ENCODE measurements around the gene NANOG.
"Not testable (repeated sequence)": the region's sequence is repeated elsewhere in the genome, so short reads cannot be mapped to it uniquely, and the experiment has no call there.

The NANOG gene

DNA sequence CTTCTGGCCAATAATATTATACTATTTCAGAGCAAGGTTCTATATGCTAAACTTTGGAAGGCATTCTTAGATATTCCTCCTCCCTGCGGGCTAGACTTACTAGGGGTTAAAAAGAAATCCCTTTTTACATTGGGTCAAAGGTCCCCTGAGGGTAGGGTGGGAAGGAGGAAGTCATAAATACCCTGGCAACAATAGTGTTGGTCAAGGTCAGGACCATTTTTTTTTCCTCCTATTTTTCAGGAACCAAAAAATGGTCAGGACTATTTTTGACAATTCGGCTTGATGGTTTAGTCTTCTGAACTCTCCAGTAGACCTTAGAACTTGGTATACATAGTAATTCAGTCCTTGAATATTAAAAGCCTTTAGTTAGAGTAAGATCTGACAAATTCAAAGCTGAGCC is 4.5 kb upstream of the NANOG start:
- DNase-seq: no peak
- H3K27ac ChIP-seq: no peak overlapping the region

DNA sequence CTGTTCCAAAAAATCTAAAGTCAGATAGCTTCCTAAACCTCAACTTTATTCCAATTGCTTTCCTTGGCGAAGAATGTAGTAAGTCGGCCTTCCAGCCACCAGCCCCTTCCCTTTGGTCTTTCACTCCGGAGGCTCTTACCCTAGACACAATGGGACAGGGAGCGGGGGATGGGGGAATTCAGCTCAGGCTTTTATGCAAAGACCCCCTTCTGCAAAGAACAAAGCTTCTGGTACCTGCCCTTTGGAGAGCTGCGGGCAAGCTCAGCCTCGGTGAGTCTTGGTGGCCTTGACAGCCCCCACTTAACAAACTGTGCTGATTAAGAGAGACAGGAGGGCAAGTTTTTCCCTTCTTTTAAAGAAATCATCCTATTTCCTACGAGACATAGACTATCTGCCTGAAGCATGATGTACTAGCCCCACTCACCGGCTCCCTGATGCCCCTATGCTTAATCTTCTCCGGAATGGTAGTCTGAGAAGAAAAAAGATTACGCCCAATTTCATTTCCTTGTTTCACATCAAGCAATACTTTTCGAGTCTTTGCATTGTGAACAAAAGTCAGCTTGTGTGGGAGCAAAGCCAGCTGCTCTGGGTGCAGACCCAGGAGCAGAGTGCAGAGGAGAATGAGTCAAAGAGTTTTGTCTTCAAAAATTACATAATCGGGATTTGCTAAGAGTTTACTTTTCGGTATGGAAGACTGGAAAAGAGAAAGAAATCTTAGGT is 1.5 kb upstream of the NANOG start:
- H3K27ac ChIP-seq: no peak overlapping the region
- H3K27me3 ChIP-seq: peaks cover 0 to 6% of the 10 kb centered on the region in 2 donors
- no peaks in the 10 kb centered on the region for H3K9me3 ChIP-seq
- DNase-seq: no peak
- TF ChIP-seq CTCF (IDR thresholded peaks at IDR 0.05): no peak
- intact Hi-C loops (cut with DNase I; ENCODE audit: low total_unique reads): no loop called here
- H3K4me1 ChIP-seq: no peaks in the 10 kb centered on the region
- no peaks in the 10 kb centered on the region for H3K36me3 ChIP-seq
- no peak overlapping the region for H3K4me3 ChIP-seq

More for the DNA sequence above, 4.5 kb upstream of the NANOG start:
- intact Hi-C loops (cut with DNase I; ENCODE audit: low total_unique reads): no loop called here
- Histone ChIP-seq H3K27me3 (peaks cover 0 to 6% of the 10 kb centered on the region in 2 donors), H3K4me3 (no peak overlapping the region), H3K36me3 (no peaks in the 10 kb centered on the region), H3K9me3 (no peaks in the 10 kb centered on the region), H3K4me1 (no peaks in the 10 kb centered on the region)
- TF ChIP-seq CTCF (IDR thresholded peaks at IDR 0.05): no peak

- H3K4me3 ChIP-seq: no peak overlapping the region
- no peak for DNase-seq
- H3K9me3 ChIP-seq: no peaks in the 10 kb centered on the region
- intact Hi-C loops (cut with DNase I; ENCODE audit: low total_unique reads): no loop called here
- TF ChIP-seq CTCF (IDR thresholded peaks at IDR 0.05): no peak
- no peaks in the 10 kb centered on the region for H3K4me1 ChIP-seq
- peaks cover 0 to 6% of the 10 kb centered on the region in 2 donors for H3K27me3 ChIP-seq
- no peak overlapping the region for H3K27ac ChIP-seq
- no peaks in the 10 kb centered on the region for H3K36me3 ChIP-seq
Observed at GRCh38 chr12:7788294-7788660, 925 bp upstream of the NANOG start.

GRCh38 chr12:7793211-7793610 is 4.0 kb downstream of the NANOG start:
- Histone ChIP-seq H3K9me3 (no peaks in the 10 kb centered on the region), H3K27ac (no peak overlapping the region), H3K4me3 (no peak overlapping the region), H3K27me3 (no peaks in the 10 kb centered on the region), H3K36me3 (no peaks in the 10 kb centered on the region), H3K4me1 (no peaks in the 10 kb centered on the region)
- intact Hi-C loops (cut with DNase I; ENCODE audit: low total_unique reads): no loop called here
- TF ChIP-seq CTCF (IDR thresholded peaks at IDR 0.05): no peak
- no peak for DNase-seq

DNA sequence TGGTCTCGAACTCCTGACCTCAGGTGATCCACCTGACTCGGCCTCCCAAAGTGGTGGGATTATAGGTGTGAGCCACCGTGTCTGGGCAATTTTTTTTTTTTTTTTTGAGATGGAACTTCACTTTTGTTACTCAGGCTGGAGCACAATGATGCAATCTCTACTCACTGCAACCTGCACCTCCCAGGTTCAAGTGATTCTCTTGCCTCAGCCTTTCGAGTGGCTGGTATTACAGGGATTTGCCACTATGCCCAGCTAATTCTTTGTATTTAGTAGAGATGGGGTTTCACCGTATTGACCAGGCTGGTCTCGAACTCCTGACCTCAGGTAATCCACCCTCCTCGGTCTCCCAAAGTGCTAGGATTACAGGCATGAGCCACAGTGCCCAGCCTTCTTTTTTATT is 8.1 kb downstream of the NANOG start:
- DNase-seq; H3K4me1 ChIP-seq; H3K27ac ChIP-seq; H3K27me3 ChIP-seq; H3K9me3 ChIP-seq; intact Hi-C loops (cut with DNase I; ENCODE audit: low total_unique reads); H3K36me3 ChIP-seq; H3K4me3 ChIP-seq: not testable (repeated sequence)

DNA sequence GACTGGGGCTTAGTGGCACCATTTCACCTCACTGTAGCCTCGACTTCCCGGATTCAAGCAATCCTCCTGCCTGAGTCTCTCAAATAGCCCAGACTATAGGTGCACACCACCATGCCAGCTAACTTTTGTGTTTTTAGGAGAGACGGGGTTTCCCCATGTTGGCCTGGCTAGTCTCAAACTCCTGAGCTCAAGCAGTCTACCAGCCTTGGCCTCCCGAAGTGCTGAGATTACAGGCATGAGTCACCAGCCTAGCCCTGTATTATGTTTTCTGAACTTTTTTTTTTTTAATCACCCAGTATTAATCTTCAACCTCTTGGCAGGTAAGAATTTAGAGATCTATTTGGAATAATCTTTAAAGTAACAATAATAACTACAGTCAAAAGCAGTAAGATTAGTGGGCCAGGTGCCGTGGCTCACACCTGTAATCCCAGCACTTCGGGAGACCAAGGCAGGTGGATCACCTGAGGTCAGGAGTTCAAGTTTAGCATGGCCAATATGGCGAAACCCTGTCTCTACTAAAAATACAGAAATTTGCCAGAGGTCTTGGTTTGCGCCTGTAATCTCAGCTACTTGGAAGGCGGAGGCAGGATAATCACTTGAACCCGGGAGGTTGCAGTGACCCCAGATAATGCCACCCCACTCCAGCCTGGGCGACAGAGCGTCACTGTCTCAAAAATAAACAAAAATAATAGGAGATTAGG is 8.6 kb downstream of the NANOG start:
- Histone ChIP-seq H3K4me1 (no peaks in the 10 kb centered on the region), H3K27ac (no peak overlapping the region), H3K9me3 (no peaks in the 10 kb centered on the region), H3K4me3 (no peak overlapping the region), H3K27me3 (no peaks in the 10 kb centered on the region), H3K36me3 (no peaks in the 10 kb centered on the region)
- no peak for DNase-seq
- intact Hi-C loops (cut with DNase I; ENCODE audit: low total_unique reads): no loop called here
- no peak for TF ChIP-seq CTCF (IDR thresholded peaks at IDR 0.05)

DNA sequence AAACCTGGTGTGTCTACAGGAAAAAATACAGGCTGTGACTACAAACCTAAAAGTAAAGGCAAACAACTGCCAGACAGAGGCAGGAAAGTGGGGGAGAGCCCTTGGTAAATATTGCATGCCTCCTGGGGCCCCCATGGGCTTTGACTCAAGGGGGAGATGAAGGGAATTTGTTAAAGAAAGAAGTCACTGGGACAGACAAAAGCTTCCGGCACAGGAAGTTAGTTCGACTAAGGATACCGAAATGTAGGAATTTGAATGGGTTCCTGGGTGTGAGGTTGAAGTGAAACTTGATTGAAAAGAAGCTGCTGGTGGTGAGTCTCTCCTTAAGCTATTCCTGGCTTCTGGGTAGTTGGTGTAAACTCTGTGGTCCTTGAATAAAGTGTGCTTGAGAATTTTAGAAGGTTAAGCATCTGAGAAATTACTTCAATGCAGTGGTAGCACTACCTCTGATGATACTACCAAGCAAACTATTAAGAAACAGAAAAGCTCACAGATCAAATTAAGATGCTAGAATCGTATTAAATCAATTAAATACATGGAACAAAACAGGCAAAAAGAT is 9.6 kb downstream of the NANOG start:
- intact Hi-C loops (cut with DNase I; ENCODE audit: low total_unique reads); DNase-seq; H3K4me1 ChIP-seq; H3K4me3 ChIP-seq; H3K27ac ChIP-seq; H3K27me3 ChIP-seq; H3K9me3 ChIP-seq; H3K36me3 ChIP-seq: not testable (repeated sequence)
